OCI-LY7 (cell line): ENCODE measurements around the gene OR6B1.

Experiments
- CTCF ChIP-seq: fragments of 200-600 bp; sonication (generic); conservative IDR thresholded peaks from 2 replicates; pipeline ENCODE4 v1.5.1; 2014; ENCODE audit warnings: mild to moderate bottlenecking, antibody characterized with exemption, low read length, moderate library complexity, mixed read lengths
- EZH2phosphoT487 ChIP-seq: fragments of 200-600 bp; sonication (generic); IDR thresholded peaks from 2 replicates; pipeline ENCODE4 v1.6.1; 2018; ENCODE audit warnings: low read depth, borderline replicate concordance, mild to moderate bottlenecking, mixed run types, antibody characterized with exemption, low read length, moderate library complexity, mixed read lengths

- TF ChIP-seq CTCF (no peak), EZH2phosphoT487 (no peak)
Observed at GRCh38 chr7:143974459-143974858, 25.7 kb upstream of the OR6B1 start.
